Measurements from ENCODE around the gene RAB17. TPM values are rescaled to one million over a fixed set of nuclear protein-coding genes. Genes with fewer than 3 reads are reported as not detected.
A peak's percentile ranks its signal among the peaks of the same experiment; 100 is the strongest.

RAB17 gene
- total and polyA plus RNA-seq, 2 of the 8 experiments (the other 6 are each of a cell fraction or from before 2014, with no cell fraction given) = 42.6 to 83.4 TPM

DNA sequence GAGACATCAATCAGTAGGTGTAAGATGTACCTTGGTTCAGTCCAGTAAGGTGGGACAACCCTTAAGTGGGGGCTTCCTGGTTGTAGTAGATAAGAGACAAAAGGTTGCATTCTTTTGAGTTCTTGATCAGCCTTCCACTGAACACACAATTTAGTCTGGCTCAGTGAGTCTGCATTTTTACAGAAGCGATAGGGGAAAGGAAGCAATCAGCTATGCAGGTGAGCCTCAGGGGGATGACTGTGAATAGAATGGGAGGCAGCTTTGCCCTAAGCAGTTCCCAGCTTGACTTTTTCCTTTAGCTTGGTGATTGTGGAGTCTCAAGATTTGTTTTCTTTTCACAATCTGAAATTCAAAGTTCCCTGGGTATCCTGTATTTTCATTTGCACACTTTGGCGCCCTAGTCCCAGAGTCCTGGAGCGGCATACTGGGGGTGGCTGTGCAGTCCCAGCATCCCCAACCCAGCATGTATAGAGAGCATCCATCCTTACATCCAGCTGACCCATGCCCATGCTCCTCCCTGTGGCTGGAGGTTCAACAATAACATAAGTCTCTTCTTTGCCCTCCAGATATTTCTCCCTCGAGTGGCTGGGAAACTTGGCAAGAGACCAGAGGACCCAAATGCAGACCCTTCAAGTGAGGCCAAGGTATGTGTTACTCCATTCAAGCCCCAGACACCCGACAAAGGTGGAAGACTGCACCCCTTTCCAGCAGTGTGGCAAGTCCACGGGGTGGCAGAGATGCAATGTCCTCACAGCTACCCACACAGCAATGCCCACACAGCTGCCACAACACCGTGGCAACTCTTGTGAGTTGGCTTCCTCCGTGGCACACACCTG is 44.3 kb downstream of the RAB17 start:
- H3K56ac ChIP-seq (replicated peaks; ENCODE audit: insufficient read length, low read depth, low read length) = no peak overlapping the region
- H3K18ac ChIP-seq (ENCODE audit: extremely low read depth, low read length) = no peak overlapping the region
- no peak overlapping the region for H2BK20ac ChIP-seq (ENCODE audit: low read length)
- no peak overlapping the region for H3K4me2 ChIP-seq (ENCODE audit: insufficient read depth in 1 of 2, low read depth in 2 of 2, low read length in 2 of 2)
- H3K23me2 ChIP-seq (ENCODE audit: low read depth, low read length) = no peaks in the 10 kb centered on the region
- H3K9ac ChIP-seq (replicated peaks in 1 of 4; ENCODE audit: extremely low read depth in 1 of 4, low read depth in 3 of 4, low read length in 3 of 4) = no peak overlapping the region
- H4K20me1 ChIP-seq (replicated peaks in 1 of 2; ENCODE audit: control insufficient read depth in 1 of 2, insufficient read depth in 2 of 2, low read length in 2 of 2) = no peaks in the 10 kb centered on the region
- H3K4ac ChIP-seq (replicated peaks; ENCODE audit: insufficient read length, low read depth, low read length) = no peak overlapping the region
- no peak overlapping the region for H4K91ac ChIP-seq (replicated peaks; ENCODE audit: insufficient read length, low read length)
- H2BK12ac ChIP-seq (ENCODE audit: low read depth, low read length) = 0 out of 2 replicates have a peak overlapping the region, but pooled peaks have one; percentile 17
- H3K9me3 ChIP-seq (ENCODE audit: insufficient read depth in 2 of 2, low read depth in 1 of 2, low read length in 1 of 2) = no peaks in the 10 kb centered on the region; a peak in 1 of 4 replicates
- H3K27ac ChIP-seq (ENCODE audit: low read depth, low read length) = no peak overlapping the region
- DNase-seq (ENCODE audit: low read depth in 1 of 2, low spot score in 2 of 2) = no peak
- ChIA-PET CTCF (ENCODE audit: partially characterized antibody) (interaction anchor here (0.7 to 1.7 kb wide), 6 partner anchors 9 to 39 kb away, joined by 3 to 8 read pairs (median 4); no protein-coding TSS in a partner anchor), POLR2A (ENCODE audit: partially characterized antibody) (interaction anchor here (1.3 kb wide), 1 partner anchor 43 kb away, joined by 3 read pairs; no protein-coding TSS in a partner anchor)
- no peaks in the 10 kb centered on the region; a peak in 1 of 7 replicates for H3K27me3 ChIP-seq (replicated peaks in 1 of 4; ENCODE audit: control insufficient read depth in 3 of 4, extremely low read depth in 1 of 4, insufficient read depth in 3 of 4, low read length in 3 of 4)
- H3K4me3 ChIP-seq (ENCODE audit: extremely low read depth in 1 of 4, insufficient read depth in 2 of 4, low read depth in 3 of 4, low read length in 4 of 4) = no peak overlapping the region
- H4K8ac ChIP-seq (ENCODE audit: extremely low read depth, insufficient read depth, low read length) = no peak overlapping the region
- H2BK120ac ChIP-seq (replicated peaks; ENCODE audit: low read depth, low read length) = no peak overlapping the region
- no peak for FAIRE-seq
- no peak overlapping the region for H2AFZ ChIP-seq (ENCODE audit: low read length)
- no peak overlapping the region for H2BK15ac ChIP-seq (ENCODE audit: low read length)
- no peak overlapping the region for H2BK5ac ChIP-seq (ENCODE audit: low read depth, low read length)
- H3K14ac ChIP-seq (ENCODE audit: insufficient read length) = no peak overlapping the region
- no peaks in the 10 kb centered on the region for H3K4me1 ChIP-seq (replicated peaks in 1 of 4; ENCODE audit: control insufficient read depth in 3 of 4, insufficient read depth in 4 of 4, low read length in 3 of 4)
- no peak for TF ChIP-seq RBBP5 (IDR thresholded peaks at IDR 0.05; ENCODE audit: borderline replicate concordance, low read depth, low read length)
- no peak for TF ChIP-seq KDM1A (IDR thresholded peaks at IDR 0.05; ENCODE audit: borderline replicate concordance, low read length)
- no peak overlapping the region for H4K5ac ChIP-seq (ENCODE audit: insufficient read length, low read depth, low read length)
- H2AK5ac ChIP-seq (ENCODE audit: low read depth, low read length) = no peak overlapping the region
- H3K79me2 ChIP-seq (ENCODE audit: control insufficient read depth in 1 of 2, insufficient read depth in 2 of 2, low read length in 2 of 2) = no peaks in the 10 kb centered on the region
- no peaks in the 10 kb centered on the region; the same call in 1 of the 2 replicates for H3K79me1 ChIP-seq (ENCODE audit: low read depth, low read length)
- no peak overlapping the region for H3K23ac ChIP-seq (ENCODE audit: insufficient read length)
- WGBS, 2 experiments (ENCODE audit: extremely low coverage in 1 of 2, insufficient coverage in 1 of 2, insufficient read length in 1 of 2, insufficient replicate concordance in 2 of 2, low coverage in 1 of 2, low lambda C conversion rate in 2 of 2, missing lambda C conversion rate in 1 of 2) = 87% methylated on average over 8 of the region's 8 CpGs; no CpG with 5 or more reads in 1 of the 2 experiments
- peaks cover 0 to 3% (median 2%) of the 10 kb centered on the region in 4 experiments; a peak in 3 of 8 replicates for H3K36me3 ChIP-seq (ENCODE audit: control insufficient read depth in 2 of 4, insufficient read depth in 4 of 4, low read length in 3 of 4)

Data from H1 (cell line).